NCI-H2227 (cell line): Measurements from ENCODE around the gene TM4SF1.

ENCODE experiments used
- DNase-seq: peaks from one replicate; lab custom pipeline; 2025; ENCODE audit not compliant: unreplicated experiment; lab: John Stamatoyannopoulos, UW

Gene TM4SF1

DNA sequence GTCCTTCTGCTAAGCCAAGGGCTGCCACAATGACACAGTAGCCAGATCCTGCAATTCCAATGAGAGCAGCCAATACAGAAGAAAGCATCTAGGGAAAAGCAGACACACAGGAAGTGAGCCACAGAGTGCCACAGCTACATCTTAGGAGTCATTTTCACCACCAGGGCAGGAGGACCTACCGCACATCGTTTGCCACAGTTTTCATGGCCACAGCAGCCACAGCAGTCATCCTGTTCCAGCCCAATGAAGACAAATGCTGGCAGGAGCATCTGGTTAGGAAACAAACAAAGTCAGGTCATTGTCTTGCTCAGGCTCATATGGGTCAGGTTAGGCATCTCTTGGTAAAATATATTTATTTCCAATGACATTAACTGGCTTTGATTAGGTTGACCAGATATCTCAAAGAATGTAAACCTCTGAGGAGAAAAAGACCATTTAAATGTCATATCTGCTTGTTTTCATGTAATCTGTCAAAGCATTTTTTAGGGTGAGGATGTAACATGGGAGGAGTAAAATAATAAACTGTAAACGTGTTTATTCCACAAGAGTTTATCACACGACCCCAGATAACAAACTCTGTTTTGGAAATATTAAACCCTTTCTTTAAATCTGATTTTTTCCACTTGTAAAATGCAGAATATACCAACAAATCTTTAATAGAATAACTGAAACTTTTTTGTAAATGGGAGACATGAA, 1.8 kb downstream of the TM4SF1 start:
- DNase-seq: no peak

DNA sequence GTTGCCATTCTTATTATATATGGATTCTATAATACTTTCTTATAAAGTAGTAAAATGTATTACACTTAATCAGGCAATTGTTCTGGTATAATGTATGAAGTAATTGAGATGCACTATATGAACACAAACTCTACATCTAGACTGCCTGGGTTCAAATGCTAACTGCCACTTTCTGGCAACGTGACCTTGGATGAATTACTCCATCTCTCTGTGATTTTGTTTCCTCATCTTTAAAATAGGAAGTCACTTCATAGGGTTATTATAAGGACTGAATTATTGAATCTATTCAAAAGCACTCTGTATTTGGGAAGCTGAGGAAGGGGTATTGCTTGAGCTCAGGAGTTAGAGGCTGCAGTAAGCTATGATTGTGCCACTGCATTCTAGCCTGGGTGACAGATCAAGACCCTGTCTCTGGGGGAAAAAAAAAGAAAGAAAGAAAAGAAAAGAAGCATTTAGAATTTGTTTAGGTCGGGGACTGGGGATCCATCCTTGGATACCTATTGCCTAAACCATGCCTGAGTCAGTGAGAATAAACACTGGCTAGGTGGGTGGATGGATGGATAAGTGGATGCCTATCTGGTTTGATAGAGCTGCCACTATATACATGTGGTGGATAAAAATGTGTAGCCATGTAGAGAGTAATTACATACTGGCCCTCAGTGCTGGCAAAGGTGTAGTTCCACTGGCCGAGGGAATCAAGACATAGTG, 2.5 kb downstream of the TM4SF1 start:
- no peak for DNase-seq

- DNase-seq: no peak
Observed at GRCh38 chr3:149374391-149374790, 3.1 kb downstream of the TM4SF1 start.

GRCh38 chr3:149373235-149374125, 4.0 kb downstream of the TM4SF1 start:
- DNase-seq: no peak

- DNase-seq: no peak
Observed at GRCh38 chr3:149371723-149372114, 5.7 kb downstream of the TM4SF1 start.

- no peak for DNase-seq
Observed at GRCh38 chr3:149371001-149371722, 6.3 kb downstream of the TM4SF1 start.

DNA sequence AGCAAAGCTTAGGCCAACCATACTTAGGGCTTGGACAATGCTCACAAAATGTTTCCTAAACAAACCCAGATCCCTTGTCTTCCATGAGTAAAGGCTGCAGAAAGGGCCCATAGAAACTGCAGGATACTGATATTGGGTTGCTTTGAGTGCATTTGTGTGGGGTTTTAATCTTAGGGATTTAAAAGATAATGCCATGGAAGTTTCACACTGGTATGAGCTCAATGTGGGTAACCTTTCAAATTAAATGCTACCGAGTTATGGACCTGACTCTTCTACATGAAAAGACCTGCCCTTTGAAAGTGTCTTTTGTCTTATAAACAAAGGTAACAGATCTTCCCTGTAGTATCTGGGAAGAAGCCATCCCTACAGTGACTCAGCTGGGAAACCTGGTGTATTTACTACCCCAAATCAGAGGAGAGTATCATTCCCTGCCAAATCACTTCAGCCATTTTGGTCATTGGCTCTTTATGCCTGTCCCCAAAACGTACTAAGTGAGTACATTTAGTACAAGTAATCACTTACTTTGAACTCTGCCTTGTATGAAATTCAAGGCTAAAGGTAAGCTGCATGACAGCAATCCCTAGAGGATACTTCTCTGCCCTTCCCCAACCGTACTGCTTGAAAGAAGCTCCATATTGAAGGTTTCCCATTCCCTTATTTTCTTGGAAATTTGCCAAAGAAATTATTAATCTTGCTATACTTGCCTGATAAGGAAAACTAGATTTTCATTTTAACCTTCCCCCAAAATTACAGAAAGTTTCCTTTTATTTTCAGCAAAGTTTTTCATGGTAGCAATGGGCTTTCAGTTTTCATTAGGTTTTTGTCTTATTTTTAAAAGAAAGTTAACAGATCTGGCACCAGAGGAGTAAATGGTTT, 7.2 kb downstream of the TM4SF1 start:
- DNase-seq: no peak

DNA sequence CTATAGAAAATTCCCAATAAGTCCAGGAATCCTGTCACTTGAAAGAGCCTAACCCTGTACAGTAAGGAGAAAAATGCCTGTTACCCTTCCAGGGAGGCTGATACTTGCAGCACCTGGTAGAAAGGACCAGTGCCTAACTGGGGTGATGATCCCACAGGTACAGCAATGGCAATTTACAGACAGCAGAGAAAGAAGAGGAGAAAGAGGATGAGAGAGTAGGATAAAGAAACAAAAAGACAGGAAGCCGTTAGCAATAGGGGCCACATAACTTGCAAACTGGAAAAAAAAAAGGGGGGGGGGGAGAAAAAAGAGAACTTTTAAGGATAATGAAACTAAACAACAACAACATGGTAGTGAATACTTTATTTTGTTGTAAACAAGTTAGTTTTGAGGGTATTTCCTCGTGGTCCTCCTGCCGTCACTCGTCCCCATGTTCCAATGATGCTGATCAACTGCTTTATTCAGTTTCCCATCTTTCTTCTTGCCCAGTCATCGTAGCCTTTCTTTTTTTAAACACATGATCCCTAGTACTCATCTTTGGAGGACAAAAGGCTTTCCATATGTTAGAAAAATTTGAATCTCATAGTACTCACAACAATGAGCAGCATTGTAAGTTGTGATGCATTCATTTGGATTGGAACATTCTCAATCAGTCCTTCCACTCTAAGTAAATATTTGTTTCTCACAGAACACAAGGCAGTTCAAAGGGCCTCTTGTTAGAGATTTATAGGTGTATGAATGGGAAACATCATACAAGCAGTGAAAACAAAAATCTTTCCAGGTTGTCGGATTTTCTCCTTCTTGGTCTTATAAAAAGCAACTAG, 8.6 kb downstream of the TM4SF1 start:
- DNase-seq: no peak

DNA sequence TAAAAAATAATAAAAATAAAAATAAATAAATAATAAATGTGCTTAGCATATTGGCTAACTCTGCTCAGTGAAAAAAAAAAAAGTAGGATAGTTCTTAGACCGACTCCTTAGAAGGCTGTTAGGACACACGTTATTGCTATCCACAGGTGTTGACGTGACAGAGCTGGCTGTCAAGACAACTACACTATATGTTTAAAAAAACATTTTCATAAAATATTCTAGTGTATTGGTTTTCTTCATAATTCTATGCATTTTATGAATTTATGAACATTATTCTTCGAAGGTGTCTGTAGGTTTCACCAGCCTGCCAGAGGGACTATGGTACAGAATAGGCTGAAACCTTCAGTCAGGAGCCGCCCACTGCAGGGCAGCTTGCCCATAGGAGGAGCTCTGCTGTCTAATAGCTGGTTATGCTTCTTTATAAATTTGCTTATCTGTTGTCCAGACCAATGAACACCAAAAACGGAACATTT, 9.2 kb downstream of the TM4SF1 start:
- no peak for DNase-seq

DNA sequence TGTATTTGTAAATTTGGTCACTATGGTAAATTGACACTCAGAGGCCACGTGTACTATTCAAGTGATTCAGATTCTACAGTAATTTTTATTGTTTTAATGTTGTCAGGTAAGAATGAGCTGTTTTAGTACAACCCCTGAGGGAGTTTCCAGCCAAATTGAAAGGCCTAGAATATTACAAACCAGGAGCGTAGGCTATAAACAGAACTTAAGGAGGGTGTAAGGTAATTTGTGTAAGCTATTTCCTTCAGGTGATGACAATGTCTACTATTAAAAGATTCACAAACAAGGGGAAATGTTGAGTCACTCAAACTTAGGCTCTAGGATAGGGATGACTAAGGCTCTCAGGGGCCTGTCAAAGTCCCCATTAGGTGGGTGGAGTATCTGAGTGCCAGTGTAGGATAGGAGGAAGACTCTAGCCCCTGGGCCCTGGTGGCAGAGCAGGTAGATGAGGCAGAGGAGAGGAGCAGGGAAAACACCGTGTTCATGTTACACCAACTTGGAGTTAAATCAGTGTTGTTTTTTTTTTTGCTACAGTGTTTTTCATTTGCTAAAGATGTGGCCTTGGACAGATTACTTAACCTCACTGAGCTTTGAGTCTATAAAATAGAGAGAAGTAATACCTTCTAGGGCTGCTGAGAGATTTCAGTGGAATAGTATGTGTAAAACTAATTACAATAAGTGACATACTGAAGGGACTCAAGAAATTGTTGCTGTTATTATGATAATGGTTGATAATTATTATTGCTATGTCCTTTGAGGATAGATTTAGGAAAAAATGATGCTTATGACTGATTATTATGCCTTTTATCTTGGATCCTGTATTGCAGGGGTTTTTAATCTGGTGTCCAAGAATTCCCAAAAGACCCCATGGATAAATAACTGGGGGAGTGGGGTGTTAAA, 10.3 kb downstream of the TM4SF1 start:
- no peak for DNase-seq

- no peak for DNase-seq
Observed at GRCh38 chr3:149366031-149366430, 11.4 kb downstream of the TM4SF1 start.

DNA sequence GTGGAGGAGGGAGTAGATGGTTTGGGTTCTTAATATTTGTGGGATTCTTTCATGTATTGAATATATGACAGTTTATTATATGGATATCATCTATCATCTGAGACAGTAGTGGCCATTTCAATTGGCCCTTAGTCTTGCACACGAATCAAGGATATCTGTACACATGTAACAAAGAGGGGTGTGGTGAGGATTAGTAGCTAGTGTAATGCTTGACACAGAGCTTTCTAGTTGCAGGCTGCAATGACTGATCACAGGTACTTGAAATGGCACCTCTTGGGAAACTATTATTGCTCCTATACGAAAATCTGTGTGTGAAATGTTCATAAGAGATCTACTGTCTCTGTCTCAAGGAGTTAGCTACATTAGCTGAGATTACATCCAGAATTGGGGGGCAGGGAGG, 12.8 kb downstream of the TM4SF1 start:
- no peak for DNase-seq

GRCh38 chr3:149363053-149363452, 14.4 kb downstream of the TM4SF1 start:
- DNase-seq: no peak

DNA sequence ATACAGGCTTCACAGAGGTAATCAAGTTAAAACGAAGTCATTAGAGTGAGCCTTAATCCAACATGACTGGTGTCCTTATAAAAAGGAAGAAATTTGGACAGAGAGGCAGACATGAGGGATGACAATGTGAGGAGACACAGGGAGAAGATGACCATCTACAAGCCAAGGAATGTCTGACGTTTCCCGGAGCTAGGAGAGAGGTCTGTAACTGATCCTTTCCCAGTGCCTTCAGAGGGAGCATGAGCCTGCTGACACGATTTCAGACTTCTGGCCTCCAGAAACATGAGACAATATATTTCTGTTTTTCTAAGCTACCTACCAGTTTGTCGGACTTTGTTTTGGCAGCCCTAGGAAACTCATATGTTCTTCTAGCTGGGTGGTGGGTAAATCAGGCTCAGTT, 15.1 kb downstream of the TM4SF1 start:
- no peak for DNase-seq

DNA sequence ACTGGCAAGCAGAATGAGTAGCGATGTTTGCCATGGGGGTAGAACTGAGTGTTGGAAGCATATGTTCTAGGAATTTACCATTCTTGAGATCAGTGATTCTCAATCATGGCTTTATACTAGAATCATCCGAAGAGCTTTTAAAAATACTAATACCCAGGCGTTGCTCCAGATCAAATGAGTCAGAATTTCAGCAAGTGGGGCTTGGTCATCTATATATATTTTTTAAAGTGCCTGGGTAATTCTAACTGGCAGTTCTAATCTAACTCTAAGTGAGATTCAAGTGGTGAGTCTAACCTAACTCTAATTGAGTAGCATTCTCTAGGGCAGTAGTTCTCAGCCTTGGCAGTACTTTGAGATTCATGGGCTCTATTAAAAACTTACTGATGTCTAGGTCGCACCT, 20.8 kb downstream of the TM4SF1 start:
- no peak for DNase-seq

GRCh38 chr3:149356044-149356592, 21.3 kb downstream of the TM4SF1 start:
- no peak for DNase-seq

- DNase-seq: no peak
Observed at GRCh38 chr3:149353581-149354184, 23.8 kb downstream of the TM4SF1 start.
